Measurements from ENCODE around the gene AKR7A2.

Gene AKR7A2

DNA sequence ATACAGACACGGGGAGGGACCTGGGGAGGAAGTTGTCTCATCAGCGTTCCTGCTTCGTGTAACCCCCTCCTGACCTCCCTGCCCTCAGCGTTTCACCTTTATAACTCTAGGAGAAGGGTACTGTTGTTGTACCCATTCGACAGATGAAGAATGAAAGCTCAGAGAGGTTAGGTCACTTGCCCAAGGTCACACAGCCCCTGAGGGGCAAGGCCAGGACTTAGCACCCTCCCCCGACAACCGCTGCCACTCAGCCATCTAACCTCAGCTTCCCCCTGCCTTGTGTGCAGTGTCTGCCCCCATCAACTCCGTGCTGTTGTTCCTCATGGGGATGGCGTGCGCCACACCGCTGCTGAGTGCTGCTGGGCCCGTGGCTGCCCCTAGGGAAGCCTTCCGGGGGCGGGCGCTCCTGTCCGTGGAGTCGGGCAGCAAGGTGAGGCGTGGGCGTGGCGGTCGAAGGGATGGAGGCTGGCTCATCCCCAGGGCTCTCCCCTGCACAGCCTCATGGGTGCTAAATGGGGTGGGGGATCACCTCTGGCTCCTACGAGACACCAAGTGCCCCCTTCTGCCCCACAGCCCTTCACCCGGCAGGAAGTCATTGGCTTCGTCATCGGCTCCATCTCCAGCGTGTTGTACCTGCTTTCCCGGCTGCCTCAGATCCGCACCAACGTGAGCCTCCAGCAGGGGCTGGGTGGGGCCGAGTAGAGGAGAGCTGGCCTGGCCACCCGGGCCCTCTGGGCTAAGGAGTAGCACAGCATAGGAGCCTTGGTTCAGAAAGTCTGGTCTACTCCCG is 14.2 kb upstream of the AKR7A2 start:
- no peak for DNase-seq (ENCODE audit: low spot score)

DNA sequence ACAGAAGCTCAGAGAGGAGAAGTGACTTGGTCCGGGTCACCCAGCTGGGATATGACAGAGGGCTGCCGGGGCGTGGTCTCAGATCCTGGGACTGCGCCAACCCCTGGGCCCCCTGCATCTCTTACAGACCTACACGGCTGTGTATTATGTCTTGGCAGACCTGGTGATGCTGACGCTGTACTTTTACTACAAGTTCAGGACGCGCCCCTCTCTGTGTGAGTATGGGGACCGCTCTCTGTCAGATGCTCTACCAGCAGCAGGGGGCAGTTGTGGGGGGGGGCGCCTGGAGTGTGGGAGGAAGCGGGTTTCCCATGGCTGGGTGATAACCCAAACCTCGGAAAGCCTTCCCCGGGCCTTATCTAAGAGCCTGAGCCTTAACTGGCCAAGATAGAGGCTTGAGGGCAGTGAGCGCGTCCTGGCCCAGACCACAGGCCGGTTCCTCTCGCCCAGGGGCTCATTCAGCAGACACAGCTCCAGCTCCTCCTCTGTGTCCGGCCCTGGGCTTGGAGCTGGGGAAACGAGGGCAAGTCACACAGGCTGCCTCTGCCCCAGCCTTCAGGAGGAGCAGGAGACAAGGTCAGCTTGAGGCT is 13.5 kb upstream of the AKR7A2 start:
- no peak for DNase-seq (ENCODE audit: low spot score)

DNA sequence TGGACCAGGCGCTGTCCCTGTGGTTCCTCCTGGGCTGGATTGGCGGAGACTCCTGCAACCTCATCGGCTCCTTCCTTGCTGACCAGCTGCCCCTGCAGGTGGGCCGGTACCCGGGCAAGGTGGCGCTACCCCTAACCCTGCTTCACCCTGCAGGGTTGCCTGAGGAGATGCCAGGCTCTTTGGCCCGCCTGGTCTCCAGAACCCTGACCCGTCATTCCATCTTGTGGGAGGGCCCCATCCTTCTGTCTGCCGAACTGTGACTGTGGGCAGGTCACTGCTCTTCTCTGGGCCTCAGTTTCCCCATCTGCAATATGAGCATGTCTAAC is 12.7 kb upstream of the AKR7A2 start:
- no peak for DNase-seq (ENCODE audit: low spot score)

DNA sequence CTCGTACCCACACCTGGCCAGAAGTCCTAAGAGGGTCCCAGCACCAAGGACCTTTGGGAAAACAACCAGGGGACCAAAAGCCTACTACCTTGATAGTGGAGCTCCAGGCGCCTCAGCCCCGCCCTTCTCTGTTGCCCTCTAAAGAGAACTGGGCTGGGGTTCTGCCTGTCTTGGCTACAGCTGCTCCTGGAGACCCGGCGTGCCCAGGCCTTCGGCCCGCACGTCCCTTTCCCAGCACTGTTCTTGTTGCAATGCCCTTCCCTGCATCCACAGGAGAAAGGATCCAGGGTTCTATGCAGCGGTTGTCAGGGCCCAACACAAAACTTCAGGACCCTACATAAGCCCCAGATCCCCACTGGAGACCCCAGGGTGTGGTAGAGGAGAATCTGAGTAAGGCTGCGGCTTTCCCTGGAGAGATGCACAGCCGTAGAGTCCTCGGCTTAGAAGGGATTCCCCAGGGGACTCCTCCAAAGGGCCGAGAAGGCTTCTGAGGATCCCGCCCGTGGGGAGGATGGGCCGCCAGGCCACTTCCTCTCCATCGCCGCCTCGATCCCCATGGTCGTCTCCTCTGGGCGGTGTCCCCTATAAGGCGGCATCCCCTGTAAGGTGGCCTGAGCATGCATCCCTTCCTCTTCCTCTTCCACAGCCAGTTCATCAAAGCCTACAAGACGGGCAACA is 12.2 kb upstream of the AKR7A2 start:
- no peak for DNase-seq (ENCODE audit: low spot score)

DNA sequence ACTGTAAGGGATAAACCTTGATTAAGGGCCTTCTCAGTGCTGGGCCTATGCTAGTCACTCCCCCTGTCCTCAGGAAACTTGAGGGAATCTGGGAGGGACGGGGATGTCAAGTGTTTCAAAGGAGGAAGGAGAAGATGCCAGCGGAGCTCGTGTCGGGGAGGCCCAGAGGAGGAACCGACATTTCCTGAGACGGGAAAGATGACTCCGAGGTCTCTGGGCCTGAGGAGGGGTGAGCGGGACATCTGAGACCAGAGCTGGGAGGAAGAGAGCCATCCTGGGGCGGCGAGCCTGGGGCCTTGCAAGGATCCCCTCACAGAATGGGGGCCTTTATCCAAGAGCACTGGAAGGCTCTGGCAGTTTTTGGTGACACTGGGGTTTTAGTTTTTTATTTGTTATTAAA is 10.5 kb upstream of the AKR7A2 start:
- no peak for DNase-seq (ENCODE audit: low spot score)

DNA sequence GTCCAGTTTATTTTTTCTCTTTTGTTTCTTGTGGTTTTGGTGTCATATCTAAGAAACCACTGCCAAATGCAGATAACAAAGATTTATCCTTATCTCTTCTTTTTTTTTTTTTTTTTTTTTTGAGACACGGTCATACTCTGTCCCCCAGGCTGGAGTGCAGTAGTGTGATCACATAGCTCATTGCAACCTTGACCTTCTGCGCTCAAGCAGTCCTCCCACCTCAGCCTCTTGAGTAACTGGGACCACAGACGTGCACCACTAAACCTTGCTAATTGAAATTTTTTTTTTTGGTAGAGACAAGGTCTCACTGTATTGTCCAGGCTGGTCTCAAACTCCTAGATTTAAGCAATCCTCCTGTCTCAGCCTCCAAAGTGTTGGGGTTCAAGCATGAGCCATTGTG is 9.1 kb upstream of the AKR7A2 start:
- no peak for DNase-seq (ENCODE audit: low spot score)

DNA sequence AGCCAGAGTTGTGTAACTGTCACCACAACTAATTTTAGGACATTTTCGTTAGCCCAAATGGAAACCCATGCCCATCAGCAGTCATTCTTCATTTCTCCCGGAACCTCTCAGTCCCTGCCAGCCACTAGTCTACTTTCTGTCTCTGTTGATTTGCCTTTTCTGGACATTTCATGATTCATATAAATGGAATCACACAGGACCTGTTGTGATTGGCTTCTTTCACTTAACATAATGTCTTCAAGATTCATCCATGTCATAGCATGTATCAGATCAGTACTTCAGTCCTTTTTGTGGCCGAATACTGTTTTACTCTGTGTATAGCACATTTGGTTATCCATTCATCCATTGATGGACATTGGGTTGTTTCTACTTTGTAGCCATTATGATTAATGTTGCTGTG is 7.3 kb upstream of the AKR7A2 start:
- no peak for DNase-seq (ENCODE audit: low spot score)

DNA sequence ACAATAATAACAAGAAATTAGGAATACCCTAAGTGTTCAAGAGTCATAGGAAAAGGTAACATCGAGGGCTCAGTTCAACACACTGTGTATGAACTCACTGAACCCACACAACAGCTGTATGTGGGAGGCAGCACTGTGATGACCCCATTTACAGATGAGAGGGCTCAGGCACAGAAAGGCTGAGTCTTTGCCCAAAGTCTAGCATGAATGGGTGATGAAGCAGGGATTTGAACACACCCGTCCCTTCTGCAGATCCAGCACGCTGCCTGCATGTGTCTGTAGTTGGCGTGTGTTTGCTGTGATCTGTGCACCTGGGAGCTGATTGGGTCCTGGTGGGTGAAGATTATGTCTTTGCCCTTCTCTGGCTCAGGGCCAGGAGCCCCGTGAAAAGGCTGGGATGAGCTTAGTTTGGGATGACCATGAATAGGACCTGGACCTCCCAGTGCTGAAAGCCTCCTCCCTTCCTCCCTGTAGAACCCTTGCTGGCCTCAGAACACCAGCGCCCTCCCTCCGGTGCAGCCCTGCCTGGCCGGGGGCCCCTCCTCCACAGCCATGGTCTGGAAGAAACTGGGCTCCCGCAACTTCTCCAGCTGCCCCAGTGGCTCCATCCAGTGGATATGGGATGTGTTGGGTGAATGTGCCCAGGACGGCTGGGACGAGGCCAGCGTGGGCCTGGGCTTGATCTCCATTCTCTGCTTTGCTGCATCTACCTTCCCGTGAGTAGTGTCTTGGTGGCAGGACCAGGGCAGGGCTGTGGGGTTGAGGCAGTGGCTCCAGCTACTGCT is 5.4 kb upstream of the AKR7A2 start:
- no peak for DNase-seq (ENCODE audit: low spot score)

DNA sequence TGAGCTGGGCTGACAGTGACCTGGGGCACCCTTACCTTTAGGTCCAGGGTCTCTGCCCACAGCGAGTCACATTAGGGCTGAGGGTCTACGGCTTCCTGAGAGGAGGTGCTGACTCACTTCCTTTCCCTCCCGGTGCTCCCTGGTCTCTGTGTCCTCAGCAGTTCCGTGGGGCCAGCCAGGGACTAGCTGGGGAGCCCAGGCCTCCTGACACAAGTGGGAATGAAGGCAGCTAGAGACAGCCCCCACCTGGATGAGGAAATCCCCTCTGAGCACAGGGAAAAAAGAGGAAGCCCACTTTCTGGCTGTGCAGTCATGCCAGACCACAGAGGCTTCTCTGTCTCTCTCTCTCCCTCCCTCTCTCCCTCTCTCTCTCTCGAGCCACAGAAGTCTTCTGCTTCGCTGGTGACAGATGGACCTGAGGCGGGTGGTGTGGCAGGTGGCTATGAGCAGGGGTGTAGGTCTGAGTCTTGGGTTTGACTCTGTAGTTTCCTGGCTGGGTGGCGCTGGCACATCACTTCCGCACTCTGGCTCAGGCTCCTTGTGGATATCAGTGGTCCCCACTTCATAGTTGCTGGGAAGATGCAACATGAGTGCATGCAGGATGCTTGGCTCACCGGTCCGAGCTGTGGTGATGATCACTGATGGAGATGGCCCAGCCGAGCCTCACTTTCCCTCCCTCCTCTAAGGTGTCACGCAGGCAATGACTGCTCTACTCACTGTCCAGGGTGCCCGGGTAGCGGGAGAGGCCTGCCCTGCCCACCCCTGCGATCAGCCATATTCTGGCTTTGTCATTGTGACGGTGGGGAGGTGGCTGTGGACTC is 3.6 kb upstream of the AKR7A2 start:
- no peak for DNase-seq (ENCODE audit: low spot score)

DNA sequence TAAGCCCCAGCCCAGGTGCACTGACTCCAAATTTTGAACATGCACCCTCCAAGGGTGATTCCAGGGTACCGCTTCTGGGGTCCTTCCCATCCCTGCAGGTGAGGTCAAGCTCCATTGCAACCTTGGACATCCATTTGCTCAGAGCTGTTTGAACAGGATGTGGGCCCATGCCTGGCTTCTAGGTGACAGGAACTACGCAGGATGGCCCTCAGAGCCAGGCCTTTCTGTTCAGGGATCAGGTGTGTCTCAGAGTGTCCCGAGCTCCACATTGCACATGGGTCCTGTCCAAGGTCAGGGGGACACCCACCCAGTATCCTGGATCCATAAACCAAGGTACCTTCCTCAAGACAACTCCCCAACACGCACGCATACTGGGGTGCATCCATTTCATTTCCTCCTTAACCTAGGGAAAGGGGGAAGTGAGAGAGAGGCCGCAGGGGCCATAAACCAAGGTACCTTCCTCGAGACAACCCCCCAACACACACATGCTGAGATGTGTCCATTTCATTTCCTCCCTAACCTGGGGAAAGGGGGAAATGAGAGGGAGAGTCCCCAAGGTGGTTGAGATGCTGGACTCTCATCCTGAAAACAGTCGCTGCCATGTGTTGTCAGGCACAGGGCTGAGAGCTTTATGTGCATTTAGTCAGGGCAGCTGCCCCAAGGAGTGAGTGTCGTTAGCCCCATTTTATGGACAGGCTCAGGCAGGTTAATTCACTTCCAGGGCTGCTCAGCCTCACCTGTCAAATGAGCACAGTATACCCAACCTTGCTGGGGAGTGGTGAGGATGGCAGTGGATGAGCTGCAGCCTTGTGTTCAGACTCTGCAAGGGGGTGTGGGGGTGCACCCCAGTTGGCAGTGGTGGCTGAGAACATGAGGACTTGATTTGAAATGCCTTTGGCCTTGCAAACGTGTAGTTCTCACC is 2.3 kb upstream of the AKR7A2 start:
- no peak for DNase-seq (ENCODE audit: low spot score)

DNA sequence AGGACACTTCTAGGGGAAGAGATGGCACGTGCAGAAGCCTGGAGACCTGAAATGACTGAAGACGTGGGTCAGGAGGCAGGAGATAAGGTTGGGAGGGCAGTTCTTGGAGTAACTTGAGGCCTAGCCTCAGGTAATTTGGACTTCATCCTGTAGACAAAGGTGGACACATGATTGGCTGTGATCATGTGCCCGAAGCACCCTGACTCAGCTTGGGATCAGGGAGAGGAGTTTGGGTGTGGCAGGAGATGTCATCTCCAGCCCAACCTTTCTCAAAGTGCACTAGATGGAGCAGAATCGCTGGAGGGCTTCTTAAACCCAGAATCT is 1.7 kb upstream of the AKR7A2 start:
- peak; percentile 20 for DNase-seq (ENCODE audit: low spot score)

DNA sequence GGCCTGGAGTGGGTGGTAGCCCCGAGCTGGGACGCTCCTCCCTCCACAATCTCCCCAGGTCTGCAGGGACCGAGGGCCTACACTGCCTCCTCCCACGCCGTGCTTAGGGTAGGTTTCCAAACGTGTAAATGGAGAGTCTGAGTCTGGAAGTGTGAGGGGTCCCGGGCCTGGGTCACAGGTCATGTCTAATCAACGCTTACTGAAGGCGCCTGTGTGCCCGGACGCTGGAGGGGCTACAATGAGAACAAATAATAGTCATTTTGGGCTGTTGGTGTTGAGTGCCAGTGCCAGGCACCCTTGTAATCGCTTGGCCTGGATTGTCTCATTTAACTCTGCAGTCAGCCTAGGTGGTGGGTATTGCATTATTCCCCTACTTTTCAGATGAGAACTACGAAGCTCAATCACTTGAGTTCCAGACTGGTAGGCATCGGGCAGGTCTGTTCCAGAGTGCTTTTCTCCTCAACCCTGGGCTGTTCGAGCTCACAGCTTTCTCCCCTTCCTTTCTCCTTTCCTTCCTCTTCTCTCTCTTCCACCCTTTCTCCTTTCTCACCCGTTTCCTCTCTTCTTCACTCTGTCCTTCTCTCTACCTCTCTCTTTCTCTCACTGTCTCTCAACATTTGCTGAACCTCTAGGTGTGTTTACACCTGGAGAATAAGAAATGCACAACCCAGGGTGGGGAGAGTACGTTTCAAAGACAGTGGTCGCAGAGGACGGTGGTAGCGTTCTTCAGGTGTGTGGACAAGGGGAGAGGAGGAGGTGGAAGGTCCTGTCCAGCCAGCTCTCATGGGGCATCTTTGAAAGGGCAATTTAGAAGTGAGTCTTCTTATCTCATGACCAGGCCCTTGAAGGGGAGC is 1.1 kb upstream of the AKR7A2 start:
- peak; percentile 72 for DNase-seq (ENCODE audit: low spot score)

DNA sequence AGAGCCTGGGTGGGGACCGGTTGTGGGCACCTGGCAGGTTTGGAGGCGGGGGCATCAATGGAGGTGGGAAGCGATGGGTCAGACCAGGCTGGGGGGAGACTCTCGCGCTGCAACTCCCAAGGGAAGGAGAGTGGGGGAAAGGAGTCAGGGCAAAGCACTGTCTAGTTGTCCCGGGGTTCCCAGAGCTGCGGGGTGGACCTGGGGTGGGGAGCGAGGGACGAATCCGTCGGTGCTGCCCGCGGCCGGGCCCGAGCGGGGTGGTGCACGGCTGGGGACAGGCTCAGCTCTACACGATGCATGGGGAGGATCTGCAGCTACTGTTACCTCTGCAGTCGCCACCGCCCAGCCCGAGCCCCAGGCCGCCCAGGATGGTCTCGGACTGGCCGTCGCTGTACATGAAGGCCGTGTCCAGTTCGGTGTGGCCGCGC is 427 bp downstream of the AKR7A2 start:
- DNase-seq (ENCODE audit: low spot score): no peak

DNA sequence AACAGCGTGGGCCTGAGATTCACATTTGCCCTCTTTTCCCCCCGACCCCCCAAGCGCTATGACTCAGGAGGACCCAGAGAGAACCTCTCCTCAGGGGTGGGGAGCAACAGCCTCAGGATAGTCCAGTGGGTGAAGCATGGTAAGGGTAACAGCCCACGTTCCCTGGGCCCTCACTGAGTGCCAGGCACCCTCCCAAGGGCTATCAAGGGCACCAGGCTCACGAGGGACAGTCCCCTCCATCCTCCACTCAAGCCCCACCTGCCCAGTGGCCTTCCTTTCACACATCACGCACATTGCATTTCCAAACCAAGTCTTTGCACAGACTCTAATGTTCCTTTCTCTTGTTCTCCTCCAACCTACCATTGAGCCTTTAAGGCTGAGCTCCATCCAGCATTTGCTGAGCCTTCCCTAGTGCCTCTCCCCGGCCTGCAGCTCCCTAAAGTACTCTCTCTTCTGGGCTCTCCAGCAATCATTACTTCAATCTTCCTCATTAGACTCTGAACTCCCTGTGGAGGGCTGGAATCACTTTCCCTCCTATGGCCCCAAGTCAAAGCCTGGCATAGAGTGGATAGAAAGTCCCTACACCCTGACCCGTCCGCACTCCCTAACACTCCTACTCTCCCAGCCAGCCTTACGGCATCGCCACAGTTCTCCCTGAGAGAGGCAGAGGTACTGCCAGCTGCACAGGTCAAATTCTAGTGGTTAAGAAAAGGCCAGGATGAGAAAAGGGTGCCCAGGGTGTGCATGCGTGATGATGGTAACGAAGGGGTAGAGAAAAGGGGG is 1.0 kb downstream of the AKR7A2 start:
- DNase-seq (ENCODE audit: low spot score): no peak

DNA sequence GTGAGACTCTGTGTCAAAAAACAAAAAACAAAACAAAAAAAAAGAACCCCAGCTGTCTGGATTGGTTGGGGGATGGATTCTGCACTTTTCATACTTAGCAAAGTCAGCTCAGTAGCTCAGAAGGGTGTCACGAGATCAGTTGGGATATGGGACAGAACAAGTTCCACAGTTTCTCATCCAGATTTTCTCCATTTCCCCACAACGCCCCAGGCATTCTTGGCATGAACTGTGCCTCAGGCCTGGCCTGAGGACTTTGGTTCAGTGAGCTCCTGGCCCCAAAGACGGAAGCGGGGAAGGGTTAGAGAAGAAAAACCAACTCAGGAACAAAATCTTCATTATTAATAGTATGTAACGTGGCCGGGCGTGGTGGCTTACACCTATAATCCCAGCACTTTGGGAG is 1.9 kb downstream of the AKR7A2 start:
- DNase-seq (ENCODE audit: low spot score): no peak

DNA sequence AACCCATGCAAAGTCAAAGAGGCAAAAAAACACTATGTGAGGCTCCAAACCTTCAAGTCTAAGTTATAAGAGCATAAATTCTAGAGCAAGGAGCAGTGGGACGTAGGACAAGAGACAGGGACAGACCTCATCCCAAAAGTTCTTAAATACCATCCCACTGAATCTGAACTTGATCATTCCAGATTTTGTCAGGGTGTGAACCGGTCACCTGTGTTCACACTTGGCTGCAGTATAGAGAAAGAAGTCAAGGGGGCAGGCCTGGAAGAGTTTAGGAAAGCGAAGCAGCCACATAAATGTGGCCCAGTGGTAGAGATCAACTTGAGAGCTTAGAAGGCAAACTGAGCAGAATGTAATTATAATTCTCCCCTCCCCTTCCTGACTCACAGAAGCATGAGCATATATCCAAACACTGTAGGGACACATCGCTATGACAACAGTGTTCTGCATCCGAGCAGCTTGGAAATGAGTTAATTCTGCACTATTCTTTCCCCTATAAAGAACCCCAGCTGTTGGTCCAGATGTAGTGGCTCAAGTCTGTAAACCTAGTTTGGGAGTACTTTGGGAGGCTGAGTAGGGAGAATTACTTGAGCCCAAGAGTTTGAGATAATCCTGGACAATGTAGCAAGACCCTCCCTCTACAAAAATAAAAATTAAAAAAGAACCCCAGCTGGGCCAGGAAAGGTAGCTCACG is 2.7 kb downstream of the AKR7A2 start:
- no peak for DNase-seq (ENCODE audit: low spot score)

DNA sequence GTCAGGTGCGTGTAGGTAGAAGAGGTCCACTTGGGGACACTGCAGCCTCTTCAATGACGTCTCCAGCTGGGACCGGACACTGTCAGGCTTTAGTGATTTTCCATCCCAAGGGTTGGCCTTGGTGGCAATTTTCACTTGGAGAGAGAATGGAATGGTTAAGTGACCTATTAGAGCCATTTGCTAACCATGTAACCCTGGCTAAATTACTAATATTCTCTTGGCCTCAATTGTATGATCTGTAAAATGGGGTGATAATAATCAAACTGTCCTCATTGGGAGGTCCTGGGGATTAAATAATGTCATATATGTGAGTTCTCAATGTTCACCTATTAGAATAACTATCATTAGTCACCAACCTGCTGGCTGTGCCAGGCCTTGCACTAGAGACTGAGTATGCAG is 3.4 kb downstream of the AKR7A2 start:
- no peak for DNase-seq (ENCODE audit: low spot score)

DNA sequence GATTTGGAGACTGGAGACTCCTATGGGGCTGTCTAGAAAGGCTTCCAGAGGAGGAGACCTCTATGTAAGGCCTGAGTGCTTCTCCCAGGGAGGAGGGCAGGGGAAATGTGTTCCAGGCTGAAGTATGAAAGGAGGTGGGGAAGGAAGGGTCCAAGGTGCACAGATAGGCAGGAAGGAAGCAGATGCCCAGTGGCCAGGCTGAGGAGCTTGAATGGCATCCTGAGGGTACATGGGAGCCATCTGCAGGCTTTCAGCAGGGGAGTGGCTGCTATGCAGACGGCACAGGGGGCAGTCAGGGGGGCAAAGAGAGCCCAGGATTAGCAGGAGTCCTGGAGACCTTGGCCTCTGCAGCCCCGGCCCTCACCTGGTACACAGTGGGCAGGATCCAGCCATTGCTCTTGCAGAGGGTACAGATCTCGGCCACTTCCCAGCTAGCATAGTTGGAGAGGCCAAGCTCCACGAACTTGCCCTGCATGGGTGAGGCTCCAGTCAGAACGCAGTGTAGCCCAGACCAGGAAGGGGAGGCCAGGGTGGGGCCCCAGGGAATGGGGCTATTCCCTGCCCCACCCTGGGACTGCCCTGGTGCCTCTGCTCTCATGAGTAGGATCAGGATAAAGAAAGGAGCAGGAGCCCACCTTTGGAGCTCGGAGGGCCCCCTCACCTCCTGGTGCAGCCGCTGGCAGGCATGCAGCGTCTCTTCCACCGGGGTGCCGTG is 4.0 kb downstream of the AKR7A2 start:
- DNase-seq (ENCODE audit: low spot score): no peak
